SK-N-SH treated with all-trans-retinoic acid at 6 μM for 48 hours (cell line): ENCODE measurements around the gene WDR91.
A peak's percentile ranks its signal among the peaks of the same experiment; 100 is the strongest.

Experiments used
- ATAC-seq: fragments of 200-7000 bp; cut with Tn5 transposase; 3 replicates; pipeline ENCODE4 v1.9.1; 2020; ENCODE audit warnings: mild to moderate bottlenecking, moderate library complexity
- ARNTL ChIP-seq: fragments of 450-650 bp; formaldehyde crosslinking; IDR thresholded peaks from 2 replicates; pipeline ENCODE4 v1.5.0; 2020; ENCODE audit warnings: low read depth, mild to moderate bottlenecking, moderate library complexity, borderline replicate concordance
- BACH2 ChIP-seq: fragments of 250-450 bp; sonication (Bioruptor Pico); IDR thresholded peaks from 2 replicates; pipeline ENCODE4 v1.9.0; 2021; ENCODE audit warnings: mild to moderate bottlenecking, borderline replicate concordance
- CREB5 ChIP-seq: fragments of 250-450 bp; sonication (Bioruptor Pico); IDR thresholded peaks from 2 replicates; pipeline ENCODE4 v1.5.1; 2020; ENCODE audit warnings: low read depth, mild to moderate bottlenecking, moderate library complexity
- CSDC2 ChIP-seq: fragments of 250-450 bp; sonication (Bioruptor Pico); IDR thresholded peaks from 2 replicates; pipeline ENCODE4 v1.5.0; 2020; ENCODE audit warnings: mild to moderate bottlenecking, moderate library complexity
- CSRNP3 ChIP-seq: fragments of 250-450 bp; sonication (Bioruptor Pico); IDR thresholded peaks from 2 replicates; pipeline ENCODE4 v1.5.1; 2021; ENCODE audit warnings: mild to moderate bottlenecking, moderate library complexity
- ISL1 ChIP-seq: fragments of 250-450 bp; sonication (Bioruptor Pico); IDR thresholded peaks from 2 replicates; pipeline ENCODE4 v2.1.2; 2022; ENCODE audit warnings: mild to moderate bottlenecking, moderate library complexity
- OSR1 ChIP-seq: fragments of 250-450 bp; sonication (Bioruptor Pico); IDR thresholded peaks from 2 replicates; pipeline ENCODE4 v1.8.0; 2022; ENCODE audit warnings: moderate library complexity, mild to moderate bottlenecking, inconsistent platforms
- PATZ1 ChIP-seq: fragments of 250-450 bp; sonication (Bioruptor Pico); IDR thresholded peaks from 2 replicates; pipeline ENCODE4 v1.8.0; 2020; ENCODE audit warnings: mild to moderate bottlenecking, moderate library complexity, borderline replicate concordance
- POU6F1 ChIP-seq: fragments of 250-450 bp; sonication (Bioruptor Pico); IDR thresholded peaks from 2 replicates; pipeline ENCODE4 v1.8.0; 2021; ENCODE audit warnings: low read depth, mild to moderate bottlenecking, moderate library complexity, borderline replicate concordance
- PPARA ChIP-seq: fragments of 250-450 bp; sonication (Bioruptor Pico); IDR thresholded peaks from 2 replicates; pipeline ENCODE4 v1.5.0; 2020; ENCODE audit warnings: mild to moderate bottlenecking, borderline replicate concordance
- RARB ChIP-seq: fragments of 250-450 bp; sonication (Bioruptor Pico); IDR thresholded peaks from 2 replicates; pipeline ENCODE4 v1.8.0; 2021; ENCODE audit warnings: mild to moderate bottlenecking, moderate library complexity
- SNAI2 ChIP-seq: fragments of 250-450 bp; sonication (Bioruptor Pico); IDR thresholded peaks from 2 replicates; pipeline ENCODE4 v1.5.0; 2020; ENCODE audit warnings: mild to moderate bottlenecking, moderate library complexity
- TCF4 ChIP-seq: fragments of 250-450 bp; sonication (Bioruptor Pico); IDR thresholded peaks from 2 replicates; pipeline ENCODE4 v1.8.0; 2021; ENCODE audit warnings: mild to moderate bottlenecking, moderate library complexity, borderline replicate concordance
- TOX ChIP-seq: fragments of 250-450 bp; sonication (Bioruptor Pico); IDR thresholded peaks from 2 replicates; pipeline ENCODE4 v1.8.0; 2021; ENCODE audit warnings: mild to moderate bottlenecking, moderate library complexity, borderline replicate concordance
- TSHZ2 ChIP-seq: fragments of 250-450 bp; sonication (Bioruptor Pico); IDR thresholded peaks from 2 replicates; pipeline ENCODE4 v1.5.0; 2020; ENCODE audit warnings: mild to moderate bottlenecking, moderate library complexity
- ZC3H10 ChIP-seq: fragments of 250-450 bp; sonication (Bioruptor Pico); IDR thresholded peaks from 2 replicates; pipeline ENCODE4 v1.5.1; 2021; ENCODE audit warnings: mild to moderate bottlenecking, moderate library complexity
- ZFP3 ChIP-seq: fragments of 250-450 bp; sonication (Bioruptor Pico); IDR thresholded peaks from 2 replicates; pipeline ENCODE4 v1.5.0; 2020; ENCODE audit warnings: mild to moderate bottlenecking, moderate library complexity
- ZFP30 ChIP-seq: fragments of 450-650 bp; formaldehyde crosslinking; IDR thresholded peaks from 2 replicates; pipeline ENCODE4 v1.5.0; 2022; ENCODE audit warnings: mild to moderate bottlenecking, moderate library complexity
- ZNF70 ChIP-seq: fragments of 450-650 bp; formaldehyde crosslinking; IDR thresholded peaks from 2 replicates; pipeline ENCODE4 v1.5.0; 2020; ENCODE audit warnings: mild to moderate bottlenecking, moderate library complexity
- ZNF8 ChIP-seq: fragments of 450-650 bp; formaldehyde crosslinking; IDR thresholded peaks from 2 replicates; pipeline ENCODE4 v1.5.0; 2020; ENCODE audit warnings: mild to moderate bottlenecking, moderate library complexity

Gene WDR91

DNA sequence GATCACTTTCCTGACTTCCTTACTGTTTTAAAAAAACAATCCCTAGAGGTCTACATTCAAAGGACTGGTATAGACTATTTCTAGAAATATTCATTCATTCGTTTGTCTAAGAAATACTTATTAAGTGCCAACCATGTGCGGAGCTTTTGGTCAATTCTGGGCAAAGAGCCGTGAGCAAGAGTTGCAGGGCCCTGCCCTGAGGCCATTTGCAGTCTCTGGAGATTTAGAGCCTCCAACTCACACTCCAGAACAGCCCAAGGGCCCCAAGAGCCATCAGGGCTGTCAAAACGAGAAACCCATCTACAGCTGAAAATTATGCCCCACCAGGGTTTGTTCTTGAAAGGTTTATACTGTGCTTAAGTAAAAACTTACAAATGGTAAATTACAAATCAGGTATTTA is 16.2 kb downstream of the WDR91 start (continued):
- TF ChIP-seq POU6F1 (CRISPR knock-in tag) (no peak), ZC3H10 (no peak), BACH2 (CRISPR knock-in tag) (no peak), TCF4 (CRISPR knock-in tag) (no peak), ZFP3 (no peak), SNAI2 (CRISPR knock-in tag) (no peak)

DNA sequence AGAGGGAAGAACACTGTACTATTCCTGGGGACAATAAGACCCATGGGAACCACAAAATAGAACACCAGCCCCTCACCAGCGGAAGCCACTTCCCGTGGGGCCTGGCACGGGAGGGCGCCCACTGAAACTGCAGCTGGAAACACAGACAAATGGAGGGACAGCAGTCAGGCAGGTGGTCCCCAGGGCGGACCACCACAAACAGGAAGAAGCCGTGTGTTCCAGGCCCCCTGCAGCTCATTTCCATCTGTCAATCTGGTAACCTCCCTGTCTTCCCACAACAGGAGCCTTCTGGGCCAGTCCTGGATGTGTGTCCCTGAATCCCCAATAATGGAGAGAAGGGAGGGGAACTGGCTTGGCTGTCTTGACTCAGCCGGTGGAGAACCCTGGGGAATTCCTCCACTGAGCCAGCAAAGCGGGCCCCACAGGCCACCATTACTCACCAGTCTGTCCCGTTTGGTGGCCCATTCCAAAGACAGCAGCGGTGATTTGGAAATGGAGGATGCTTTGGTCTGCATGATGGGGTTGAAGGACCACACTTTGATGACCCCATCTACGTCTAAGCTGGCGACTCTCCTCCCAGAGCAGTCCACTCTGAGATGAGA is 16.7 kb downstream of the WDR91 start:
- TF ChIP-seq CREB5, result no peak
- no peak for TF ChIP-seq ZNF8 (CRISPR knock-in tag)
- no peak for TF ChIP-seq ZFP30 (CRISPR knock-in tag)
- no peak for TF ChIP-seq ZNF70 (CRISPR knock-in tag)
- TF ChIP-seq ZC3H10, result no peak
- TF ChIP-seq ISL1 (CRISPR knock-in tag), result no peak
- TF ChIP-seq BACH2 (CRISPR knock-in tag), result no peak
- no peak for TF ChIP-seq SNAI2 (CRISPR knock-in tag)
- TF ChIP-seq CSRNP3 (CRISPR knock-in tag), result no peak
- TF ChIP-seq OSR1 (CRISPR knock-in tag), result no peak
- no peak for TF ChIP-seq CSDC2 (CRISPR knock-in tag)
- TF ChIP-seq TOX, result no peak
- TF ChIP-seq PPARA (CRISPR knock-in tag), result no peak
- no peak for TF ChIP-seq TCF4 (CRISPR knock-in tag)
- TF ChIP-seq RARB (CRISPR knock-in tag), result no peak
- no peak for ATAC-seq

GRCh38 chr7:135193615-135194081 is 17.7 kb downstream of the WDR91 start:
- TF ChIP-seq PATZ1 (CRISPR knock-in tag) (no peak), BACH2 (CRISPR knock-in tag) (no peak), CSDC2 (CRISPR knock-in tag) (no peak), SNAI2 (CRISPR knock-in tag) (no peak), ZNF70 (CRISPR knock-in tag) (no peak), ISL1 (CRISPR knock-in tag) (no peak), TSHZ2 (no peak), PPARA (CRISPR knock-in tag) (no peak), ARNTL (CRISPR knock-in tag) (no peak)
- peak; percentile 40 for ATAC-seq
